BE2C (cell line): ENCODE measurements around the gene HOXA2.

ENCODE experiments used
- DNase-seq: peaks from one replicate; pipeline ENCODE4 v3.0.0-alpha.2; 2020
- H3K27me3 ChIP-seq: fragments of 250-450 bp; sonication (Bioruptor Pico); 2 replicates; pipeline ENCODE4 v1.5.1; 2020; ENCODE audit warnings: mild to moderate bottlenecking
- H3K36me3 ChIP-seq: fragments of 250-450 bp; sonication (Bioruptor Pico); 2 replicates; pipeline ENCODE4 v1.5.1; 2020; ENCODE audit warnings: mild to moderate bottlenecking
- H3K4me1 ChIP-seq: fragments of 250-450 bp; sonication (Bioruptor Pico); 2 replicates; pipeline ENCODE4 v1.5.1; 2020
- H3K4me3 ChIP-seq: 2 replicates; pipeline ENCODE4 v1.5.1; 2011; ENCODE audit warnings: low read depth, low read length
- H3K9me3 ChIP-seq: fragments of 250-450 bp; sonication (Bioruptor Pico); 2 replicates; pipeline ENCODE4 v1.5.1; 2020
- CTCF ChIP-seq: IDR thresholded peaks from 2 replicates; pipeline ENCODE4 v1.5.1; 2012; ENCODE audit warnings: mild to moderate bottlenecking, low read depth, low read length

The HOXA2 gene

GRCh38 chr7:27122077-27122910 is 19.8 kb upstream of the HOXA2 start:
- Histone ChIP-seq H3K36me3 (no peaks in the 10 kb centered on the region), H3K27me3 (peaks cover 100% of the 10 kb centered on the region), H3K4me3 (no peak overlapping the region), H3K4me1 (no peaks in the 10 kb centered on the region), H3K9me3 (no peaks in the 10 kb centered on the region)
- DNase-seq: no peak
- no peak for TF ChIP-seq CTCF

- Histone ChIP-seq H3K27me3 (peaks cover 100% of the 10 kb centered on the region), H3K9me3 (no peaks in the 10 kb centered on the region)
Observed at GRCh38 chr7:27121684-27122076, 19.2 kb upstream of the HOXA2 start.

GRCh38 chr7:27119412-27119911 is 17.0 kb upstream of the HOXA2 start:
- H3K4me1 ChIP-seq: no peaks in the 10 kb centered on the region
- no peak overlapping the region for H3K4me3 ChIP-seq
- H3K36me3 ChIP-seq: no peaks in the 10 kb centered on the region
- no peak for DNase-seq
- H3K9me3 ChIP-seq: no peaks in the 10 kb centered on the region
- no peak for TF ChIP-seq CTCF
- H3K27me3 ChIP-seq: peaks cover 98% of the 10 kb centered on the region

More at GRCh38 chr7:27121684-27122076, 19.2 kb upstream of the HOXA2 start:
- Histone ChIP-seq H3K36me3 (no peaks in the 10 kb centered on the region), H3K4me1 (no peaks in the 10 kb centered on the region), H3K4me3 (no peak overlapping the region)
- no peak for TF ChIP-seq CTCF
- DNase-seq: no peak

- no peak for TF ChIP-seq CTCF
- no peaks in the 10 kb centered on the region for H3K36me3 ChIP-seq
- no peaks in the 10 kb centered on the region for H3K9me3 ChIP-seq
- no peaks in the 10 kb centered on the region for H3K4me1 ChIP-seq
- no peak for DNase-seq
- no peak overlapping the region for H3K4me3 ChIP-seq
- peaks cover 95% of the 10 kb centered on the region for H3K27me3 ChIP-seq
Observed at GRCh38 chr7:27118580-27118979, 16.1 kb upstream of the HOXA2 start.

- Histone ChIP-seq H3K36me3 (no peaks in the 10 kb centered on the region), H3K4me3 (no peak overlapping the region), H3K27me3 (peaks cover 95% of the 10 kb centered on the region), H3K9me3 (no peaks in the 10 kb centered on the region), H3K4me1 (no peaks in the 10 kb centered on the region)
- no peak for DNase-seq
- no peak for TF ChIP-seq CTCF
Observed at GRCh38 chr7:27117887-27118491, 15.5 kb upstream of the HOXA2 start.
